Body of pancreas (tissue), 4 donors: Measurements from ENCODE around the gene HAPLN3. TPM values are rescaled to one million over a fixed set of nuclear protein-coding genes. Genes with fewer than 3 reads are reported as not detected.

Experiments
- ATAC-seq: fragments of 150-250 bp; one replicate; pipeline ENCODE4 v1.9.1; 2016
- DNase-seq, 4 donors: peaks; one replicate each; pipeline ENCODE4 v3.0.0-alpha.2; 2019
- H3K27ac ChIP-seq, 4 donors: fragments of 200-600 bp; sonication (generic); 1 replicate in 3 of 4; 2 replicates in 1 of 4; pipeline versions ENCODE4 v1.5.1 to v1.6.1; 2016 to 2019; ENCODE audit warnings: mild to moderate bottlenecking in 1 of 4, mixed read lengths in 1 of 4, moderate library complexity in 1 of 4
- H3K27me3 ChIP-seq, 2 donors: fragments of 200-600 bp; sonication (generic); one replicate each; pipeline ENCODE4 v1.6.0; 2016; ENCODE audit warnings: mild to moderate bottlenecking in 1 of 2
- H3K36me3 ChIP-seq, 2 donors: fragments of 200-600 bp; sonication (generic); replicated peaks in 1 of 2; 2 replicates each; pipeline ENCODE4 v1.5.1; 2016; ENCODE audit warnings: low read depth in 2 of 2; ENCODE audit not compliant: insufficient read depth in 1 of 2
- H3K4me1 ChIP-seq: fragments of 200-600 bp; sonication (generic); one replicate; pipeline ENCODE4 v1.6.0; 2016
- H3K4me3 ChIP-seq, 2 donors: fragments of 200-600 bp; sonication (generic); 1 replicate in 1 of 2; 2 replicates in 1 of 2; pipeline ENCODE4 v1.5.1; 2016 to 2019
- H3K9me3 ChIP-seq, 3 donors: fragments of 200-600 bp; sonication (generic); 1 replicate in 2 of 3; 2 replicates in 1 of 3; pipeline ENCODE4 v1.5.1; 2016
- CTCF ChIP-seq, 7 experiments: fragments of 450-650 bp in 4 of 7; fragments of 200-600 bp in 3 of 7; sonication (generic) in 3 of 7; IDR thresholded peaks; one replicate each; pipeline ENCODE4 v1.5.1; 2016 to 2019; ENCODE audit warnings: antibody characterized with exemption in 7 of 7
- POLR2A ChIP-seq, 3 donors: fragments of 450-650 bp; IDR thresholded peaks; one replicate each; pipeline ENCODE4 v1.6.1; 2016; ENCODE audit warnings: antibody characterized with exemption in 3 of 3, mild to moderate bottlenecking in 2 of 3
- WGBS, 2 donors: methylation state at CpG; one replicate each; pipeline ENCODE4 v1.1.5; 2017; 5-methylcytosine and 5-hydroxymethylcytosine counted together
- intact Hi-C: fragments of 100-400 bp; cut with DNase I; formaldehyde crosslinking; loops from one replicate; pipeline ENCODE4 v1.15.1; 2023
- total RNA-seq, 2 donors: library from RNA; depleted of rRNA; stranded (reverse); fragments of >200 nt; gene quantifications; one replicate each; pipeline ENCODE4 v1.1.0, GENCODE V29; 2016

HAPLN3 gene
- total RNA-seq, 2 donors from 2014 or later: 1.0 to 8.9 TPM

DNA sequence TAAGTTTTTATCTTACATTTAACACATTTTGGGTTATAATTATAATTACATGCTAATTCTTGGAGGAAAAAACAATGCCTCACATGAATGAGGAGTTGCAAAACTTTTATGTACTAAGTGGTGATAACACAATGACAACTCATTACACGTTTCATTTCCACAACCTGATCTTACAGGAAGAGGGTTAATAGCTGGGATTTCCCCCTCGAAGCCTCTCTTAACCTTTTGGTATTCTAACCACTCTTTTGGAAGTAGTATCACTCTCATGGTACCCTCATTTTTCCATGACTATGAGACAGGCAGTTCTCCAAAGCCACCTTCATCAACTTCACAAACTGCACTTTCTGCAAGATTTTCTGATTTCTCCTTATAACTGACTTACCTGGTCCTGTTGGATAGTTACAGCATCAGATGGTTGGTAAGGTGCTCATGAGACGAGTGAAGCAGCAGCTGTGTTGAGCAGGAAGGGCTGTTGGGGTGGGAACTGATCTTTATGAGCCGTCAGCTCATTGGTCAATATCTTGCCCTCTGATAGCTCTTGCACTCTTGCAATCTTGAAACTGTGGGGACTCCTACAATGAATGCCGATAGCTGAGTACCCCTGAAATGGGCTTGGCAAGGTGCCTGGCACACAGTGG is 50.5 kb downstream of the HAPLN3 start:
- intact Hi-C loops: no loop called here
- H3K27me3 ChIP-seq: no peaks in the 10 kb centered on the region
- TF ChIP-seq POLR2A (IDR thresholded peaks at IDR 0.05) (no peak), CTCF (IDR thresholded peaks at IDR 0.05) (no peak)
- no peak for DNase-seq
- 33 to 35% methylated on average over 5 of the region's 5 CpGs for WGBS, 2 donors
- no peaks in the 10 kb centered on the region for H3K9me3 ChIP-seq
- no peak overlapping the region for H3K27ac ChIP-seq
- no peak overlapping the region for H3K4me3 ChIP-seq
- H3K4me1 ChIP-seq: no peaks in the 10 kb centered on the region
- ATAC-seq: no peak
- no peaks in the 10 kb centered on the region for H3K36me3 ChIP-seq

GRCh38 chr15:88843334-88843733 is 52.0 kb downstream of the HAPLN3 start:
- Histone ChIP-seq H3K4me1 (no peaks in the 10 kb centered on the region), H3K36me3 (no peaks in the 10 kb centered on the region), H3K4me3 (no peak overlapping the region), H3K27ac (no peak overlapping the region), H3K9me3 (no peaks in the 10 kb centered on the region), H3K27me3 (no peaks in the 10 kb centered on the region)
- DNase-seq: no peak
- TF ChIP-seq POLR2A (IDR thresholded peaks at IDR 0.05): no peak
- no peak for TF ChIP-seq CTCF (IDR thresholded peaks at IDR 0.05)
- no peak for ATAC-seq
- WGBS, 2 donors: 85 to 87% methylated on average over 8 to 21 of the region's 21 CpGs
- intact Hi-C loops: no loop called here

- DNase-seq (no peak), ATAC-seq (no peak)
- Histone ChIP-seq H3K36me3 (no peaks in the 10 kb centered on the region), H3K27ac (no peak overlapping the region), H3K27me3 (no peaks in the 10 kb centered on the region), H3K4me1 (no peaks in the 10 kb centered on the region), H3K4me3 (no peak overlapping the region), H3K9me3 (no peaks in the 10 kb centered on the region)
- intact Hi-C loops: no loop called here
- WGBS, 2 donors: 87% methylated on average over 4 of the region's 4 CpGs; no CpG with 5 or more reads in 1 of the 2 donors
- TF ChIP-seq CTCF (IDR thresholded peaks at IDR 0.05) (no peak), POLR2A (IDR thresholded peaks at IDR 0.05) (no peak)
Measured at GRCh38 chr15:88842156-88842555, 53.2 kb downstream of the HAPLN3 start.

DNA sequence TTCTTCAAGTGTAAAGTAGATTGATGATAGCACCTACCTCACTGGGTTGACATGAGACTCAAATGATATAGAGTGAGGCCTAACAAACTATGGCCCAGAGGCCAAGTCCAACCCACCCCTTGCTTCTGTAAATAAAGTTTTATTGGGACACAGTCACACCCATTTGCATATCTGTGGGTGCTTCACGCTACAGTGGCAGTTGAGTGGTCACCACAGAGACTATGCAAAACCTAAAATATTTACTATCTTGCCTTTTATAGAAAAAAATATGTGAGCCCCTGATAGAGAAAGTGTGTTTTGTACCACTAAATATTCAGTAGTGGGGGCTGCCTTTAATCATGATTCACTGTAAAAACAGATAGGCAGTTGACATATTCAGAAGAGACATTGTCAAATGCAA is 54.1 kb downstream of the HAPLN3 start:
- intact Hi-C loops: no loop called here
- H3K36me3 ChIP-seq: no peaks in the 10 kb centered on the region
- no peak overlapping the region for H3K4me3 ChIP-seq
- TF ChIP-seq CTCF (IDR thresholded peaks at IDR 0.05) (no peak), POLR2A (IDR thresholded peaks at IDR 0.05) (no peak)
- H3K27ac ChIP-seq: no peak overlapping the region
- no peaks in the 10 kb centered on the region for H3K4me1 ChIP-seq
- no peak for ATAC-seq
- H3K9me3 ChIP-seq: no peaks in the 10 kb centered on the region
- DNase-seq: no peak
- 73 to 93% methylated on average over 1 of the region's 1 CpG for WGBS, 2 donors
- no peaks in the 10 kb centered on the region for H3K27me3 ChIP-seq

DNA sequence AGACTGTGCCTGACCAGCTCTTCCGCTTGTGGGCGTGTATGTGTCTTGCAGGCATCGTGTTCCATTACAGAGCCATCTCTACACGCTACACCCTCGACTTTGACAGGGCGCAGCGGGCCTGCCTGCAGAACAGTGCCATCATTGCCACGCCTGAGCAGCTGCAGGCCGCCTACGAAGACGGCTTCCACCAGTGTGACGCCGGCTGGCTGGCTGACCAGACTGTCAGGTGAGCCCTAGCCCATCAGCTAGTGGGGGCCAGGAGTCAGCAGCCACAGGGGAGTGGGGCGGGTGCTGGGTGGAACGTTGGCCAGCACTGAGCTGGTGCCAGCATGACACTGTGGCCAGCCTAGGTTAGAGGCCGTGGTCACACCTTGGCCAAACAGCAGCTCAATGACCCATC is 55.4 kb downstream of the HAPLN3 start:
- Histone ChIP-seq H3K27me3 (no peaks in the 10 kb centered on the region), H3K27ac (no peak overlapping the region), H3K36me3 (no peaks in the 10 kb centered on the region), H3K9me3 (no peaks in the 10 kb centered on the region), H3K4me3 (no peak overlapping the region), H3K4me1 (no peaks in the 10 kb centered on the region)
- no peak for DNase-seq
- intact Hi-C loops: loop anchor here (10.0 kb wide), 1 partner anchor 185 kb away; no protein-coding TSS in a partner anchor
- ATAC-seq: no peak
- TF ChIP-seq POLR2A (IDR thresholded peaks at IDR 0.05) (no peak), CTCF (IDR thresholded peaks at IDR 0.05) (no peak)
- 62 to 71% methylated on average over 10 to 16 of the region's 16 CpGs for WGBS, 2 donors
